D721Med (cell line): ENCODE results near the gene CDSN.
"Not testable (repeated sequence)": the region's sequence is repeated elsewhere in the genome, so short reads cannot be mapped to it uniquely, and the experiment has no call there.

Experiments used
- DNase-seq: peaks from one replicate; pipeline ENCODE4 v3.0.0; 2011; ENCODE audit warnings: low spot score; ENCODE audit not compliant: insufficient read length
- FAIRE-seq: peaks from 2 replicates; lab custom pipeline; 2011; peaks lifted over from hg19 to GRCh38; lab: Jason Lieb, UNC
- TF ChIP-seq, protein P1 (sequence below): IDR thresholded peaks from 2 replicates; pipeline ENCODE4 v1.5.1; 2012; ENCODE audit warnings: mild to moderate bottlenecking, control low read depth; ENCODE audit not compliant: insufficient read depth; ENCODE audit errors: missing control alignments

The CDSN gene, protein sequence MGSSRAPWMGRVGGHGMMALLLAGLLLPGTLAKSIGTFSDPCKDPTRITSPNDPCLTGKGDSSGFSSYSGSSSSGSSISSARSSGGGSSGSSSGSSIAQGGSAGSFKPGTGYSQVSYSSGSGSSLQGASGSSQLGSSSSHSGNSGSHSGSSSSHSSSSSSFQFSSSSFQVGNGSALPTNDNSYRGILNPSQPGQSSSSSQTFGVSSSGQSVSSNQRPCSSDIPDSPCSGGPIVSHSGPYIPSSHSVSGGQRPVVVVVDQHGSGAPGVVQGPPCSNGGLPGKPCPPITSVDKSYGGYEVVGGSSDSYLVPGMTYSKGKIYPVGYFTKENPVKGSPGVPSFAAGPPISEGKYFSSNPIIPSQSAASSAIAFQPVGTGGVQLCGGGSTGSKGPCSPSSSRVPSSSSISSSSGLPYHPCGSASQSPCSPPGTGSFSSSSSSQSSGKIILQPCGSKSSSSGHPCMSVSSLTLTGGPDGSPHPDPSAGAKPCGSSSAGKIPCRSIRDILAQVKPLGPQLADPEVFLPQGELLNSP

DNA sequence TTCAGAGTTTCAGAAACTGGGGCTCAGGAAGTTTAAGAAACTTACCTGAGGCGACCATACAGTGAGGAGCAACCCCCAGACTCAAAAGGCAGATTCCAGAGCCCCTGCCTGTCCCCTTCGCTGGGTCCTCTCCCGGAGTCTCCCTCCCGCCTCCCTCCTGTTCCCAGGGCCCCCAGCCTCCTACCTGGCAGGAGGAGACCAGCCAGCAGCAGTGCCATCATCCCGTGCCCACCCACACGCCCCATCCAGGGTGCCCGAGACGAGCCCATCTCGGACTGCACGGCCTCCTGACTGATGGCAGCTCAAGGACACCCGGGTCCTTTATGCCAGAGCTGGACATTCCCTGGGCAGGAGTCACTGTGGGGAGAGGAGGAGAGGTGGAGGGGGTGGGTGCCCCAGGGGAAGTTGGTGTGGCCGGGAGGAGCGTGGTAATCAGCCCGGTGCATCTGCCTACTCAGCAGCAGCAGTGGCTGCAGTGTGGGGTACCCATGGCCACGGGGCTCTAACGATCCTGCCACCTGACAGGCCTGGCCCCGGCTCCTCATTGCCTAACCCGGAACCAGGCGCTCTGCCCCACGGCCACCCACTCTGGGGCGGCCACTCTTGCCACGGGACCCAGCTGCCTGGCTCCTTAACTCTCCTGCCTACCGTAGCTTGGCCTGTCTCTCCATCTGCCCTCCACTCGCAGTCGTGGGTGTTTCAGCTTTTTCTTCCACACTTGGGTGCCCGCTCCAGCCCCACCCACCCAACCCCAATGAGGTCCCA, at the start of gene CDSN:
TSS of gene CDSN (minus strand) at position 296 of the 765 bp plus-strand sequence. CDS start at position 269, 27 bp downstream.
- FAIRE-seq (no peak), DNase-seq (no peak)
- TF ChIP-seq, protein P1, sequence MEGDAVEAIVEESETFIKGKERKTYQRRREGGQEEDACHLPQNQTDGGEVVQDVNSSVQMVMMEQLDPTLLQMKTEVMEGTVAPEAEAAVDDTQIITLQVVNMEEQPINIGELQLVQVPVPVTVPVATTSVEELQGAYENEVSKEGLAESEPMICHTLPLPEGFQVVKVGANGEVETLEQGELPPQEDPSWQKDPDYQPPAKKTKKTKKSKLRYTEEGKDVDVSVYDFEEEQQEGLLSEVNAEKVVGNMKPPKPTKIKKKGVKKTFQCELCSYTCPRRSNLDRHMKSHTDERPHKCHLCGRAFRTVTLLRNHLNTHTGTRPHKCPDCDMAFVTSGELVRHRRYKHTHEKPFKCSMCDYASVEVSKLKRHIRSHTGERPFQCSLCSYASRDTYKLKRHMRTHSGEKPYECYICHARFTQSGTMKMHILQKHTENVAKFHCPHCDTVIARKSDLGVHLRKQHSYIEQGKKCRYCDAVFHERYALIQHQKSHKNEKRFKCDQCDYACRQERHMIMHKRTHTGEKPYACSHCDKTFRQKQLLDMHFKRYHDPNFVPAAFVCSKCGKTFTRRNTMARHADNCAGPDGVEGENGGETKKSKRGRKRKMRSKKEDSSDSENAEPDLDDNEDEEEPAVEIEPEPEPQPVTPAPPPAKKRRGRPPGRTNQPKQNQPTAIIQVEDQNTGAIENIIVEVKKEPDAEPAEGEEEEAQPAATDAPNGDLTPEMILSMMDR = no peak

DNA sequence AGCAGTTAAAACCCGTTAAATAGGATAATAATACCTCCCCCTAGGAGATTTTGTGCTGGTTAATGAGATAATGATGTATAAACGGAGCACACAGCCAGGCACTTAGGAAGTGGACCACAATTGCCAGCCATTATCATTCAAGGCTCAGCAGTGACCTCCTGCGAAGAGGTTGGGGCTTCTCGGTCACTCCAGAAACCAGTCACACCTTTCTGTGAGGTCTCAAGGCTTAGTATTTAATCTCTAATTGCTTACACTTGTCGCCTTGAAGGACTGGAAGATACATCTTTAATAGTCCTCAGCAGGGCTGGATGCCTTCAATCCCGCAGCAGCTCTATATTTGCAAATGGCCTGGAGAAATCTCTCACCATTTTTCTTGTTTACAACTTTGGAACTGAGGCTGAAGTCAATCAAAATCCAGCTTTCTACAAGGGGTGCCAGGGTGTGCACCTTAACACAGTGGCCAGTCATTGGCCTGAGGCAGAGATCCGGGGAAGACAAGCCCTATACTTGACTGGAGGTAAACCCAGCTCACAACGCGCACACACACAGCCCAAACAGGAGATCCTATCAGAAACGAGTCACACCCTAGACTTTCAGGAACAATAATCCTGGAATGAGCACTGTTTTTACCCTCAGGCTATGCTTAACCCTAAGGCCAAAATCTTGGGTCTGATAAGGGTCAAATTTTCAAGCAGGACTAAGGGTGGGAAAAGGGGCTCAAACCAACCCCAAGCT, 49.0 kb upstream of the CDSN start:
- DNase-seq (no peak), FAIRE-seq (no peak)
- TF ChIP-seq, protein P1 = no peak

DNA sequence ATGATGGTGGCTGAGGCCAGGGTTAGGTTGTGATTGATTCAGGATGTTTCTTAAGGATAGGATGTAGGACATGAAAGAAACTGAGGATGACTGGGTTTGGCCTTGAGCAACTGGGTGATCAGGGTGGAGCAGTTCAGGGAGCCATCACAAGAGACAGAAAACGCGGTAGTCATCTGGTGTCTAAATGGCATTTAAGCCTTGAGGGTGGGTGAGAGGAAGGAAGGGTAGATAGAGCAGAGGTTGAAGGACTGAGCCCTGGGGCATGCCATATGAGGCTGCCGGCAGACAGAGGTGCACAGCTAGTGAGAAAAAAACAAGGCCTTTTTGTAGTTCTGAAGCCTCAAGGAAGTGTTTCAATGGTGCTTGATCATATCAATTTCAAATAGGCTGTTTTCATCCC, 48.4 kb upstream of the CDSN start:
- DNase-seq (no peak), FAIRE-seq (no peak)
- TF ChIP-seq, protein P1 = no peak

DNA sequence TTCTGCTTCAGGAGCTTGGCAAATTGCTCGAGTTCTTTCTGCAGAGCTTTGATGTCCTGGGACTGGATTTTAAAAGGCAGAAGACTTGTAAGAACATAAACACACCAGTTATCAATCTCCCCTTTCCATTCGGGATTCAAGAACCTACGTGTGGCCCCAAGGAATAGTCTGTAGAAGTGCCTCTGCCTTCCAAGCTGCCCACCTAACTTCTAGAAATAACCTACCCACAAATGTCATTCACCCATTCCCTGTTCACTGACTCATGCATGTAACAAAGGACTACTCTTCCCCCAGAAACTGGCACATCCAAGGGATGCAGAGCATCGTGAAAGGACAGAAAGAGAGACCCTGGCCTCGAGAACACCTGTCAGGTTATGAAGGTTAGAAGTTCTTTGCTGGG, 45.7 kb upstream of the CDSN start:
- TF ChIP-seq, protein P1 = no peak
- DNase-seq (no peak), FAIRE-seq (no peak)

DNA sequence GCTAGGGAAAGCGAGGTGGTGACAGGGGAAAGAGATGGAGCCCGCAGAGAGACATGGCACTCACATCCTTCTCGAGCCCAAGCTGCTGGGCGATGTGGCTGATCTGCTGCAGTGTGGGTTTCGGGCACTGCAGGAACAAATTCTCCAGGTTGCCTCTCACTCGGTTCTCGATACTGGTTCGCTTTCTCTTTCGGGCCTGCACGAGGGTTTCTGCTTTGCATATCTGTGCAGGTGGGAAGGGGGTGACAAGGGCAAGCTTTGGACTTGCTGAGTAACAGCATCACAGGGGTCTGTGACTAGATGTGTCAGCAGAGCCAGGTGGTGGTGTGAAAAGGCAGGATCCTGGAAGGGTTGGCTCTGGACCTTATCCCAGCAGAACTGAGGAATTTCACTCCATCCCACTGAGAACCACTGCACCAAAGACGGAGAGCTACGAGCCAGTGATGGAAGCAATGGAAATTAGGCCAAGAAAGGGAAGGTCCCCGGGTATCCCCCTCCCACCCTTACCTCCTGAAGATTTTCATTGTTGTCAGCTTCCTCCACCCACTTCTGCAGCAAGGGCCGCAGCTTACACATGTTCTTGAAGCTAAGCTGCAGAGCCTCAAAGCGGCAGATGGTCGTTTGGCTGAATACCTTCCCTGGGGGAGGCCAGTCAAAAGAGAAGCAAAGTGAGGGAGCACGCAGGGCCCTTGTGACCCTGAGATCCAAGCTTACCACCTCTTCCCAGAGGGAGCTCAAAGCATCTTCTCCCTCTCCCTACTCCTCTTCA, 45.0 kb upstream of the CDSN start:
- FAIRE-seq, DNase-seq: not testable (repeated sequence)

DNA sequence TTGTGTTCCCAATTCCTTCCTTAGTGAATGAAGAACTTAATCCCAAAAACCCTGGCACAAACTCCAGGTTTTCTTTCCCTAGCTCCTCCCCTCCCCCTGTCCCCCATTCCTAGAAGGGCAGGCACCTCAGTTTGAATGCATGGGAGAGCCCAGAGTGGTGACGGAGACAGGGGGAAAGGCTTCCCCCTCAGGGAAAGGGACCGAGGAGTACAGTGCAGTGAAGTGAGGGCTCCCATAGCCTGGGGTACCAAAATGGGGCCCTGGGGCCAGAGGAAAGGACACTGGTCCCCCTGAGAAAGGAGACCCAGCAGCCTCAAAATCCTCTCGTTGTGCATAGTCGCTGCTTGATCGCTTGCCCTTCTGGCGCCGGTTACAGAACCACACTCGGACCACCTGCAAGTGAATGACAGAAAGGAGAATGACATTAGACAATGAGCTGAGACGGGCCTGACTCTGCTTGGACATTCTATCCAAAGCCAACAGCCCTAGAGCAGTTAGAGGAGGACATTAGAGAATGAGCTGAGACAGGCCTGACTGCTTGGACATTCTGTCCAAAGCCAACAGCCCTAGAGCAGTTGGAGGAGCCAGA, 44.3 kb upstream of the CDSN start:
- not testable (repeated sequence) for FAIRE-seq, DNase-seq

DNA sequence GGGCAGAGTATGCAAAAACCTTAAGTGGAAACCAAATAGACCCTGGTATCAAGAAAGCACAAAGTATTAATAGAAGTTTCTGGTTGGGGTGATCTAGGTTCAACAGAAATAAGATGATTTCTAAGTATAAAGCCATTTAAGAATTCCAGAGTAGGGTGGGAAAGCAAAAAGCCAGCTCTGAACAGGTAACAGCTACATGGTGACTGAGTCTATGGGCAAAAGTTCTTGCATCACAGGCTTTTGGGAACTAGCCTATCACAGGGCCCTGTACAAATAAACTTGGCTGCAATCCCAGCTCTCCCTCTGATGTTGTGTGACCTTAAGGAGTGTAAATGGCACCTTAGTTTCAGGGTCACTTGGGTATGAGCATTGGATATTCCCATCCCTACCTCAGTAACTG, 43.7 kb upstream of the CDSN start:
- no peak for DNase-seq
- TF ChIP-seq, protein P1 = no peak
- FAIRE-seq = no peak
